ENCODE measurements around the gene ARFGAP1.

The ARFGAP1 gene

GRCh38 chr20:63311186-63311832 is 38.7 kb downstream of the ARFGAP1 start:
- DNase-seq: no peak

- no peak for DNase-seq
Observed at GRCh38 chr20:63311833-63312243, 39.2 kb downstream of the ARFGAP1 start.

- DNase-seq: no peak
Observed at GRCh38 chr20:63312273-63312672, 39.7 kb downstream of the ARFGAP1 start.

GRCh38 chr20:63312690-63313348 is 40.2 kb downstream of the ARFGAP1 start:
- no peak for DNase-seq

- DNase-seq: no peak
Observed at GRCh38 chr20:63313349-63314014, 40.9 kb downstream of the ARFGAP1 start.

- no peak for DNase-seq
Observed at GRCh38 chr20:63314015-63314471, 41.4 kb downstream of the ARFGAP1 start.

- no peak for DNase-seq
Observed at GRCh38 chr20:63314566-63315239, 42.1 kb downstream of the ARFGAP1 start.

- no peak for DNase-seq
Observed at GRCh38 chr20:63315240-63315689, 42.7 kb downstream of the ARFGAP1 start.

GRCh38 chr20:63315731-63316491 is 43.3 kb downstream of the ARFGAP1 start:
- DNase-seq: peak; percentile 6

GRCh38 chr20:63316502-63316921 is 43.9 kb downstream of the ARFGAP1 start:
- DNase-seq: no peak

- DNase-seq: no peak
Observed at GRCh38 chr20:63317061-63317460, 44.4 kb downstream of the ARFGAP1 start.

GRCh38 chr20:63317601-63318291 is 45.1 kb downstream of the ARFGAP1 start:
- DNase-seq: peak; percentile 9

GRCh38 chr20:63318391-63319163 is 46.0 kb downstream of the ARFGAP1 start:
- peak; percentile 8 for DNase-seq

GRCh38 chr20:63319164-63320040 is 46.8 kb downstream of the ARFGAP1 start:
- DNase-seq: peak; percentile 11

GRCh38 chr20:63320041-63320511 is 47.5 kb downstream of the ARFGAP1 start:
- DNase-seq: peak; percentile 12

GRCh38 chr20:63320616-63321147 is 48.1 kb downstream of the ARFGAP1 start:
- DNase-seq: peak; percentile 9

- peak; percentile 9 for DNase-seq
Observed at GRCh38 chr20:63321148-63321831, 48.7 kb downstream of the ARFGAP1 start.

GRCh38 chr20:63322146-63322932 is 49.7 kb downstream of the ARFGAP1 start:
- DNase-seq: peak; percentile 13

Measured in activated CD8-positive, alpha-beta memory T cell treated with anti-CD3 and anti-CD28 coated beads, Interleukin-2, amount 50 U/mL, for 4 hours (primary cell).